ENCODE data around the gene SLC24A3.

The SLC24A3 gene

DNA sequence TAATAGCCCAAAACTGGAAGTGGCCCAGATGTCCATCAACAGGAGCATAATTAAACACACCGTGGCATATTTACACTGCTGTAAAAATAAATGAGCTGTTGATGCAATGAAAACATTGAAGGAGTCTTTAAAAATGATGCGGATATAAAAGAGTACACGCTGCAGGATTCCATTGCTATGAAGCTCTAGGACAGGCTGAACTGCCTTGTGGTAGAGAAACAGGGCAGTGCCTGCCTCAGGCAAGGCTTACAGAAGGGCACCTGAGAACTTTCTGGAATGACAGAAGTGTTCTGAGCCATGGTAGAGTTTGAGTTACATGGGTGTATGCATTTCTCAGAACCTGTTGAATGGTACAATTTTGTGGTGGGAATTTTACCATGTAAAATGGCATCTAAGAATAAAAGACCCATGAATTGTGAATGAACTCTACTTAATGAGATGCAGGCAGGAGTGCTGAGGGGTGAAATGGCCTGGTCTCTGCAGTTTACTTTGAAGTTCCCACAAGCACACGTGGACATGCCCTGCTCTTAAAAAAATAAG, 500.3 kb downstream of the SLC24A3 start:
- Histone ChIP-seq H3K27me3 (ENCODE audit: control insufficient read depth, low read length) (no peaks in the 10 kb centered on the region), H4K20me1 (ENCODE audit: control insufficient read depth, insufficient read depth, low read depth, low read length) (no peaks in the 10 kb centered on the region), H3F3A (ENCODE audit: control insufficient read depth, insufficient read depth) (no peaks in the 10 kb centered on the region), H3K36me3 (ENCODE audit: control insufficient read depth, low read length) (no peaks in the 10 kb centered on the region), H3K4me2 (ENCODE audit: low read length) (no peak overlapping the region), H3K9me2 (replicated peaks; ENCODE audit: control insufficient read depth, low read length) (no peaks in the 10 kb centered on the region), H3K27ac (ENCODE audit: low read depth, low read length) (no peak overlapping the region), H3K9me3 (ENCODE audit: control insufficient read depth, insufficient read depth, low read length) (peaks cover 4% of the 10 kb centered on the region; the same call in 1 of the 2 replicates), H3K4me1 (ENCODE audit: control insufficient read depth, low read length) (no peaks in the 10 kb centered on the region), H3K4me3 (ENCODE audit: low read length) (no peak overlapping the region), H3K79me2 (ENCODE audit: control insufficient read depth, low read length) (no peaks in the 10 kb centered on the region)
- TF ChIP-seq, protein P1, sequence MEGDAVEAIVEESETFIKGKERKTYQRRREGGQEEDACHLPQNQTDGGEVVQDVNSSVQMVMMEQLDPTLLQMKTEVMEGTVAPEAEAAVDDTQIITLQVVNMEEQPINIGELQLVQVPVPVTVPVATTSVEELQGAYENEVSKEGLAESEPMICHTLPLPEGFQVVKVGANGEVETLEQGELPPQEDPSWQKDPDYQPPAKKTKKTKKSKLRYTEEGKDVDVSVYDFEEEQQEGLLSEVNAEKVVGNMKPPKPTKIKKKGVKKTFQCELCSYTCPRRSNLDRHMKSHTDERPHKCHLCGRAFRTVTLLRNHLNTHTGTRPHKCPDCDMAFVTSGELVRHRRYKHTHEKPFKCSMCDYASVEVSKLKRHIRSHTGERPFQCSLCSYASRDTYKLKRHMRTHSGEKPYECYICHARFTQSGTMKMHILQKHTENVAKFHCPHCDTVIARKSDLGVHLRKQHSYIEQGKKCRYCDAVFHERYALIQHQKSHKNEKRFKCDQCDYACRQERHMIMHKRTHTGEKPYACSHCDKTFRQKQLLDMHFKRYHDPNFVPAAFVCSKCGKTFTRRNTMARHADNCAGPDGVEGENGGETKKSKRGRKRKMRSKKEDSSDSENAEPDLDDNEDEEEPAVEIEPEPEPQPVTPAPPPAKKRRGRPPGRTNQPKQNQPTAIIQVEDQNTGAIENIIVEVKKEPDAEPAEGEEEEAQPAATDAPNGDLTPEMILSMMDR (IDR thresholded peaks at IDR 0.05; ENCODE audit: low read depth, low read length, poor library complexity, severe bottlenecking) = no peak
- TF ChIP-seq EZH2phosphoT487 (IDR thresholded peaks at IDR 0.05; ENCODE audit: borderline replicate concordance, low read length) = no peak

DNA sequence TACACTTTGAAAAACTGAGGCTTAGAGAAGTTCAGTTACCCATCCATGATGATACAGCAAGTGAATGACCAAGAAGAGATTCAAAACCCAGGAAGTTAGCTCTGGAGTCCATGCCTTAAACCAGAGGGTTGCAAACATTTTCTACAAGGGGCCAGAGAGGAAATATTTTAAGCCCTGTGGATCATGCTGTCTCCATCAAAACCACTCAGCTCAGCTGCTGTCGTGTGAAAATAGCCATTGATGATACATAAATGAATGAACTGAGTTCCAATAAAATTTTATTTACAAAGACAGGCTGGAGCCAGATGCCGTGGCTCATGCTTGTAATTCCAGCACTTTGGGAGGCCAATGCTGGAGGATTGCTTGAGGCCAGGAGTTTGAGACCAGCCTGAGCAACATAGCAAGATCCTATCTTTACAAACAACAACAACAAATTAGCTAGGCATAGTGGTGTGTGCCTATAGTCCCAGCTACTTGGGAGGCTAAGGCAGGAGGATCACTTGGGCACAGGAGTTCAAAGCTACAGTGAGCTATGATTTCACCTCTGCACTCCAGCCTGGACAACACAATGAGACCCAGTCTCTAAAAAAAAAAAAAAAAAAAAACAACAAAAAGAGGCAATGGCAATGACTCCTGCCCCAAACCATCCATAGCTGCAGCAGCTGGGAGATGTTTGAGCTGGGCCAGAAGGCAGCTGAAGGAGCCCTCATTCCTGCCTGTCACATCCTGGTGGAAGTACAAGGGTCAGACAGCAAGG, 501.6 kb downstream of the SLC24A3 start:
- Histone ChIP-seq H3K36me3 (ENCODE audit: control insufficient read depth, low read length) (no peaks in the 10 kb centered on the region), H3K27me3 (ENCODE audit: control insufficient read depth, low read length) (no peaks in the 10 kb centered on the region), H3K4me1 (ENCODE audit: control insufficient read depth, low read length) (no peaks in the 10 kb centered on the region), H3K27ac (ENCODE audit: low read depth, low read length) (no peak overlapping the region), H3K79me2 (ENCODE audit: control insufficient read depth, low read length) (no peaks in the 10 kb centered on the region), H3K4me2 (ENCODE audit: low read length) (no peak overlapping the region), H3F3A (ENCODE audit: control insufficient read depth, insufficient read depth) (no peaks in the 10 kb centered on the region), H3K4me3 (ENCODE audit: low read length) (no peak overlapping the region), H3K9me2 (replicated peaks; ENCODE audit: control insufficient read depth, low read length) (no peaks in the 10 kb centered on the region), H4K20me1 (ENCODE audit: control insufficient read depth, insufficient read depth, low read depth, low read length) (no peaks in the 10 kb centered on the region), H3K9me3 (ENCODE audit: control insufficient read depth, insufficient read depth, low read length) (peaks cover 4% of the 10 kb centered on the region; the same call in 1 of the 2 replicates)
- TF ChIP-seq, protein P1 (IDR thresholded peaks at IDR 0.05; ENCODE audit: low read depth, low read length, poor library complexity, severe bottlenecking) = no peak
- TF ChIP-seq EZH2phosphoT487 (IDR thresholded peaks at IDR 0.05; ENCODE audit: borderline replicate concordance, low read length) = no peak

DNA sequence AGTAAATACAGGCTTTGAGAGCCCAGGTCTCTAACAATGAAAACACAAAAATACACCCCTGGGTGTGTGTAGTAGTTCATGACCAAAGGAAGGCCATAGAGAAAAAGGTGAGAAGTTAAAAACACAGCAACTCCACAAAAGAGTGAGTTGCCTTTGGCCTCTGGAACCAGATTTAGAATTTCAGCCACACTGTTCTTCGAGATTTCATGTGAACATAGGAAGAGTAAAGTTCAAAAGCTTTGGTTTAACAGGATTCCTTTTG, 502.1 kb downstream of the SLC24A3 start:
- no peaks in the 10 kb centered on the region for H3K79me2 ChIP-seq (ENCODE audit: control insufficient read depth, low read length)
- no peaks in the 10 kb centered on the region for H3K36me3 ChIP-seq (ENCODE audit: control insufficient read depth, low read length)
- H3K4me2 ChIP-seq (ENCODE audit: low read length) = no peak overlapping the region
- H4K20me1 ChIP-seq (ENCODE audit: control insufficient read depth, insufficient read depth, low read depth, low read length) = no peaks in the 10 kb centered on the region
- no peak overlapping the region for H3K27ac ChIP-seq (ENCODE audit: low read depth, low read length)
- no peaks in the 10 kb centered on the region for H3K27me3 ChIP-seq (ENCODE audit: control insufficient read depth, low read length)
- no peak overlapping the region for H3K4me3 ChIP-seq (ENCODE audit: low read length)
- H3K4me1 ChIP-seq (ENCODE audit: control insufficient read depth, low read length) = no peaks in the 10 kb centered on the region
- no peaks in the 10 kb centered on the region for H3K9me2 ChIP-seq (replicated peaks; ENCODE audit: control insufficient read depth, low read length)
- H3K9me3 ChIP-seq (ENCODE audit: control insufficient read depth, insufficient read depth, low read length) = peaks cover 4% of the 10 kb centered on the region; the same call in 1 of the 2 replicates
- TF ChIP-seq, protein P1 (IDR thresholded peaks at IDR 0.05; ENCODE audit: low read depth, low read length, poor library complexity, severe bottlenecking) = no peak
- no peak for TF ChIP-seq EZH2phosphoT487 (IDR thresholded peaks at IDR 0.05; ENCODE audit: borderline replicate concordance, low read length)
- H3F3A ChIP-seq (ENCODE audit: control insufficient read depth, insufficient read depth) = no peaks in the 10 kb centered on the region

Measured in DOHH2 (cell line).